ENCODE measurements around the gene PTPRN2.

- TF ChIP-seq CTCF (IDR thresholded peaks at IDR 0.05) (no peak), EP300 (IDR thresholded peaks at IDR 0.05; ENCODE audit: borderline replicate concordance in 1 of 2, low read depth in 1 of 2, low read length in 1 of 2) (no peak), EZH2phosphoT487 (IDR thresholded peaks at IDR 0.05; ENCODE audit: borderline replicate concordance, low read depth) (no peak), JUND (IDR thresholded peaks at IDR 0.05) (no peak), REST (IDR thresholded peaks at IDR 0.05; ENCODE audit: low read depth, low read length) (no peak), POLR2AphosphoS5 (IDR thresholded peaks at IDR 0.05; ENCODE audit: low read depth, low read length) (no peak), CHD2 (IDR thresholded peaks at IDR 0.05; ENCODE audit: low read length, partially characterized antibody) (no peak), FOSL2 (IDR thresholded peaks at IDR 0.05; ENCODE audit: borderline replicate concordance, low read depth) (no peak), USF1 (IDR thresholded peaks at IDR 0.05; ENCODE audit: borderline replicate concordance, low read depth) (no peak), RAD21 (IDR thresholded peaks at IDR 0.05; ENCODE audit: low read length) (no peak), MXI1 (IDR thresholded peaks at IDR 0.05; ENCODE audit: low read depth, low read length) (no peak)
Measured at GRCh38 chr7:158512042-158512441, 75.6 kb downstream of the PTPRN2 start.
